Kidney (tissue), 14 donors: ENCODE data around the gene TBCD. TPM values are rescaled to one million over a fixed set of nuclear protein-coding genes. Genes with fewer than 3 reads are reported as not detected.
A peak's percentile ranks its signal among the peaks of the same experiment; 100 is the strongest.

Experiments used
- DNase-seq, 5 donors: peaks; one replicate each; pipeline ENCODE4 v3.0.0-alpha.2; 2013 to 2020
- FAIRE-seq: peaks from 2 replicates; lab custom pipeline; 2012; peaks lifted over from hg19 to GRCh38; lab: Jason Lieb, UNC
- H3K27ac ChIP-seq, 2 donors: one replicate each; pipeline ENCODE4 v1.7.0; 2013; ENCODE audit warnings: low read depth in 2 of 2, low read length in 2 of 2, inconsistent platforms in 1 of 2
- H3K27me3 ChIP-seq: one replicate; pipeline ENCODE4 v1.7.1; 2013; ENCODE audit warnings: low read length, inconsistent platforms; ENCODE audit not compliant: control insufficient read depth, insufficient read depth
- H3K36me3 ChIP-seq, 3 donors: one replicate each; pipeline versions ENCODE4 v1.7.0 to v1.7.1; 2013; ENCODE audit warnings: low read length in 3 of 3, control low read depth in 1 of 3, inconsistent platforms in 1 of 3; ENCODE audit not compliant: insufficient read depth in 3 of 3, control insufficient read depth in 2 of 3
- H3K4me1 ChIP-seq, 3 donors: one replicate each; pipeline versions ENCODE4 v1.7.0 to v1.7.1; 2013; ENCODE audit warnings: low read length in 3 of 3, inconsistent platforms in 1 of 3, low read depth in 1 of 3; ENCODE audit not compliant: control insufficient read depth in 2 of 3, insufficient read depth in 2 of 3
- H3K4me3 ChIP-seq, 3 donors: one replicate each; pipeline versions ENCODE4 v1.7.0 to v1.8.1; 2013; ENCODE audit warnings: low read length in 3 of 3, control low read depth in 1 of 3, inconsistent platforms in 1 of 3
- H3K9ac ChIP-seq, 3 donors: one replicate each; pipeline versions ENCODE4 v1.7.0 to v1.7.1; 2013; ENCODE audit warnings: low read length in 3 of 3, control low read depth in 1 of 3, inconsistent platforms in 1 of 3
- H3K9me3 ChIP-seq, 3 donors: one replicate each; pipeline versions ENCODE4 v1.7.0 to v1.7.1; 2013; ENCODE audit warnings: low read length in 3 of 3, control low read depth in 1 of 3, inconsistent platforms in 1 of 3; ENCODE audit not compliant: control insufficient read depth in 2 of 3, insufficient read depth in 1 of 3
- CTCF ChIP-seq: IDR thresholded peaks from 3 replicates; pipeline ENCODE4 v1.5.1; 2012; ENCODE audit warnings: mild to moderate bottlenecking, moderate library complexity, borderline replicate concordance; ENCODE audit not compliant: insufficient read depth; ENCODE audit errors: extremely low read depth
- intact Hi-C: fragments of 100-400 bp; cut with DNase I; formaldehyde crosslinking; loops from one replicate; pipeline ENCODE4 v1.11.1; 2022
- polyA plus RNA-seq: library from polyadenylated mRNA; stranded (reverse); fragments of 350-450 nt; fragmentation: Illumina TruSeq; extraction: RNeasy Lipid Tissue Mini Kit (QIAGEN cat#74804); gene quantifications from one replicate; pipeline ENCODE4 v1.2.3, GENCODE V29; 2014; ENCODE audit warnings: low read depth, low replicate concordance; ENCODE audit not compliant: insufficient read depth
- total RNA-seq: library from RNA; stranded (reverse); fragmentation: NEBNext Ultra II Directional; extraction: Animal tissue kit (Norgen Biotek cat#: 25700); gene quantifications from one replicate; pipeline ENCODE4 v1.2.1, GENCODE V29; 2021
- donor health status: control.
- donor health status: control.
- donor health status: control.
- donor health status: control.
- donor health status: control.
- donor health status: DM: yes; HTN: yes; CAD: no.
- donor health status: Normal renal cell carcinoma (clear cell type).

The TBCD gene
- total and polyA plus RNA-seq, 2 donors from 2014 or later: 72.8 to 78.7 TPM

GRCh38 chr17:82932518-82933310 lies 180.8 kb downstream of the TBCD start:
- Histone ChIP-seq H3K4me3 (no peak overlapping the region), H3K9ac (no peak overlapping the region), H3K27me3 (no peaks in the 10 kb centered on the region), H3K36me3 (peaks cover 0 to 19% (median 13%) of the 10 kb centered on the region in 3 donors), H3K4me1 (no peaks in the 10 kb centered on the region), H3K9me3 (no peaks in the 10 kb centered on the region), H3K27ac (no peak overlapping the region)
- intact Hi-C loops: no loop called here
- FAIRE-seq (no peak), DNase-seq (peak in 2 of 5 donors; percentile 32 to 69)
- TF ChIP-seq CTCF: no peak

- no peak overlapping the region for H3K27ac ChIP-seq
- no peak for TF ChIP-seq CTCF
- intact Hi-C loops: no loop called here
- no peaks in the 10 kb centered on the region for H3K27me3 ChIP-seq
- FAIRE-seq (no peak), DNase-seq (peak in 2 of 5 donors; percentile 25 to 37)
- no peak overlapping the region for H3K9ac ChIP-seq
- no peaks in the 10 kb centered on the region for H3K4me1 ChIP-seq
- H3K36me3 ChIP-seq: peaks cover 0 to 19% (median 10%) of the 10 kb centered on the region in 3 donors
- no peak overlapping the region for H3K4me3 ChIP-seq
- H3K9me3 ChIP-seq: no peaks in the 10 kb centered on the region
Observed at GRCh38 chr17:82933911-82934310, 182.0 kb downstream of the TBCD start.

- Histone ChIP-seq H3K9me3 (no peaks in the 10 kb centered on the region), H3K9ac (no peak overlapping the region), H3K27ac (no peak overlapping the region), H3K4me3 (no peak overlapping the region), H3K4me1 (no peaks in the 10 kb centered on the region), H3K36me3 (peaks cover 0 to 12% (median 11%) of the 10 kb centered on the region in 3 donors), H3K27me3 (no peaks in the 10 kb centered on the region)
- no peak for TF ChIP-seq CTCF
- peak in 4 of 5 donors; percentile 26 to 53 (median 35) for DNase-seq
- FAIRE-seq: no peak
- intact Hi-C loops: no loop called here
Observed at GRCh38 chr17:82935966-82936767, 184.3 kb downstream of the TBCD start.
